Measurements from ENCODE around the gene CEP120.

GRCh38 chr5:123397538-123397937 is 25.7 kb downstream of the CEP120 start:
- TF ChIP-seq CTCF (IDR thresholded peaks at IDR 0.05; ENCODE audit: insufficient read depth, low read depth, low read length) (no peak), EZH2 (IDR thresholded peaks at IDR 0.05; ENCODE audit: insufficient read depth, low read length) (no peak)

Measured in astrocyte (in vitro differentiated cells and primary cell).